ENCODE measurements around the gene LDHD. TPM values are rescaled to one million over a fixed set of nuclear protein-coding genes. Genes with fewer than 3 reads are reported as not detected.

The LDHD gene
- total RNA-seq, 1 donor from 2014 or later: not detected

GRCh38 chr16:75074920-75075687, 41.5 kb downstream of the LDHD start:
- Histone ChIP-seq H3K4me3 (ENCODE audit: low read depth, low read length) (no peak overlapping the region), H3K36me3 (ENCODE audit: control insufficient read depth, insufficient read depth, low read length) (no peaks in the 10 kb centered on the region), H3K27me3 (ENCODE audit: control insufficient read depth, insufficient read depth, low read length) (no peaks in the 10 kb centered on the region)
- no peak for DNase-seq (ENCODE audit: low read depth)
- TF ChIP-seq CTCF (IDR thresholded peaks at IDR 0.05; ENCODE audit: insufficient read depth, low read length, poor library complexity, severe bottlenecking): no peak

- DNase-seq (ENCODE audit: low read depth): no peak
- Histone ChIP-seq H3K4me3 (ENCODE audit: low read depth, low read length) (no peak overlapping the region), H3K27me3 (ENCODE audit: control insufficient read depth, insufficient read depth, low read length) (no peaks in the 10 kb centered on the region), H3K36me3 (ENCODE audit: control insufficient read depth, insufficient read depth, low read length) (no peaks in the 10 kb centered on the region)
- no peak for TF ChIP-seq CTCF (IDR thresholded peaks at IDR 0.05; ENCODE audit: insufficient read depth, low read length, poor library complexity, severe bottlenecking)
Measured at GRCh38 chr16:75074304-75074793, 42.2 kb downstream of the LDHD start.

DNA sequence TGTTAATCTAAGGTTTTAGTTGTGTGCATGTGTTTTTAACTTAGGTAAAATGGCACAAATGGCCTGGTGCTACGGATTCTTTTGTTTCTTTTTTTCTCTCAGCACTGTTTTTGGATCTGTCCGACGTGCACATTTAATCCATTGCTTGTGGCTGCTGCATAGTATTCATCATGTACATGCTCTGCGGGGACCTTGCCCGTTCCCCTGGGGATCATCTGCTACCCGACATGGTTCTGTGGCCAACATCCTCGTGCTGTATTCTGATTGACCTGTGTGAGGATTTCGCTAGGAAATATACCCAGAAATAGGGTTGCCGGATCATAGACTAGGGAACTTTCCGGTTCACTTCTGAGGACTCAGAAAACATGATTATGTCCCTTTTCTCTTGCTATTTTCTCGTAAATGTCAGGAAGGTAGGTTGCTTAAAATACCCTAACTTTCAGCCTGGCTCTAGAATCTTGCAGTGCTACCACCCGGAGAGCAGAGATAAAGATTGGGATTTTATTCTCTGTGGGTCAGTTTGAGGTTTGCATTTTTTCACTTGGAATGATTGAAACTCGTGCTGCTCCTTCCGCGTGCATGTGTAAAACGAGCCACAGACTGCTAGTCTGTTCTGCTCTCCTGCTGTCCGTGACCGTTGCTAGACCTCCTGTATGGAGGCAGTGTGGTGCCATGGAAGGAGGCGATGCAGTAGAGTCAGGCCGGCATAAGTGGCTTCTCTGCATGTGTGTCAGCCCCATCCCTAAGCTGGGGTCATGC, 42.9 kb downstream of the LDHD start:
- no peak overlapping the region for H3K4me3 ChIP-seq (ENCODE audit: low read depth, low read length)
- H3K36me3 ChIP-seq (ENCODE audit: control insufficient read depth, insufficient read depth, low read length): no peaks in the 10 kb centered on the region
- H3K27me3 ChIP-seq (ENCODE audit: control insufficient read depth, insufficient read depth, low read length): no peaks in the 10 kb centered on the region
- TF ChIP-seq CTCF (IDR thresholded peaks at IDR 0.05; ENCODE audit: insufficient read depth, low read length, poor library complexity, severe bottlenecking): no peak
- no peak for DNase-seq (ENCODE audit: low read depth)

DNA sequence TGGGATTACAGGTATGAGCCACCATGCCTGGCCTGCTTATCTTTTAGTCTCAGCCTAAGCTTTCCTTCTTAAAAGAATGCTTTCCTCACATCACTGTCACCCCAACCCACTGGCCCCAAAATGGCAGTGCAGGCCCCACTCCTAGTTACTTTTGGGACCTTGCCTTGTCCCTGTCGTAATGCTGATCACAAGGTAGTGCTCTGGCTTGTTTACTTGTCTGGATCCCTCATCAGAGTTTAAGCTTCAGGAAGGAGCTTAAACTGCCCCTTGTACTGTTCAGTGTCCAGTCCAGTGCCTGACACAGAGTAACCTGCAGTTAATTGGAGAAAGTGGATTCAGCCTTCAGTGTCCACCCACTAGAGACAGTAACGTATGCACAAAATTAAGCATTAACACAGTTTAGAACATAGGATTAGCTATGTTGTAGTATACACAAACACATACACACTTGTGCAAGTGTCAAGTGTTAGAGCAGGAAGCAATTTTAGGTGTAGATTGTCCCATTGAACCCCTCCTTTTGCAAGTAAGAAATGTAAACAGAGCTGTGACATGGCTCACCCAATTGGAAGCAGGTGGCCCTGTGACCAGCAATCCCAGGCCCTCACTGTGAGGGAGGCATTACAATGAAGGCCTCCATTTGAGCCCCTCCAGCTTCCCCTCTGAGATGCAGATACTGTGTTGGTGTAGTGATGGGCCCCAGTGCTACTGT, 44.2 kb downstream of the LDHD start:
- no peaks in the 10 kb centered on the region for H3K27me3 ChIP-seq (ENCODE audit: control insufficient read depth, insufficient read depth, low read length)
- no peak for TF ChIP-seq CTCF (IDR thresholded peaks at IDR 0.05; ENCODE audit: insufficient read depth, low read length, poor library complexity, severe bottlenecking)
- DNase-seq (ENCODE audit: low read depth): no peak
- H3K36me3 ChIP-seq (ENCODE audit: control insufficient read depth, insufficient read depth, low read length): no peaks in the 10 kb centered on the region
- no peak overlapping the region for H3K4me3 ChIP-seq (ENCODE audit: low read depth, low read length)

DNA sequence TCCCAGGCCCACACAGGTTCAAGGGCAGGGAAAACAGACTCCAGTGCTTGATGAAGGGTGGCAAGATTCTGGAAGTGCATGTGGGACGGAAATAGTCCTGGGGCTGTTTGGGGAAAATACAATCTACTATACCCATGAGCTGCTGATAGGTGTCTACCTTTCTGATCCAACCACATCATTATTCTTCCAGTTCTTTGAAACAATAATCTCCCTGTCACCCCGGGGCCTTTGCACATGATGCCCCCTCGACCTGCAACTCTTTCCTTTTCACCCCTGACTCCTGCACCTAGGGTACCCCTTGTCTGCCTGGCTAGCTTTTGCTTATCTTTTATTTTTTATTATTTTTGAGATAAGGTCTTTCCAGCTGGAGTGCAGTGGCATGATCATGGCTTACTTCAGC, 45.0 kb downstream of the LDHD start:
- no peaks in the 10 kb centered on the region for H3K27me3 ChIP-seq (ENCODE audit: control insufficient read depth, insufficient read depth, low read length)
- no peak for DNase-seq (ENCODE audit: low read depth)
- H3K36me3 ChIP-seq (ENCODE audit: control insufficient read depth, insufficient read depth, low read length): no peaks in the 10 kb centered on the region
- no peak for TF ChIP-seq CTCF (IDR thresholded peaks at IDR 0.05; ENCODE audit: insufficient read depth, low read length, poor library complexity, severe bottlenecking)
- no peak overlapping the region for H3K4me3 ChIP-seq (ENCODE audit: low read depth, low read length)

Data from kidney epithelial cell (primary cell).